GM12878 (cell line): ENCODE measurements around the gene RBM19. TPM values are rescaled to one million over a fixed set of nuclear protein-coding genes. Genes with fewer than 3 reads are reported as not detected.

Experiments
- BHLHE40 ChIP-seq, 2 experiments: fragments of 450-650 bp in 1 of 2; IDR thresholded peaks; 2 replicates each; pipeline ENCODE4 v1.6.1; 2011 to 2017; ENCODE audit warnings: low read depth in 2 of 2, borderline replicate concordance in 1 of 2, improper control_type of control experiment in 1 of 2, low read length in 1 of 2, mild to moderate bottlenecking in 1 of 2
- CREB1 ChIP-seq: IDR thresholded peaks from 2 replicates; pipeline ENCODE4 v1.6.1; 2012; ENCODE audit warnings: low read depth, mild to moderate bottlenecking, inconsistent platforms
- FOXK2 ChIP-seq: fragments of 450-650 bp; IDR thresholded peaks from 2 replicates; pipeline ENCODE4 v1.6.1; 2017; ENCODE audit warnings: mild to moderate bottlenecking, moderate library complexity
- GABPA ChIP-seq: IDR thresholded peaks from 2 replicates; pipeline ENCODE4 v1.6.1; 2014; ENCODE audit warnings: antibody characterized with exemption, low read depth, mild to moderate bottlenecking, inconsistent platforms
- GATAD2B ChIP-seq: fragments of 450-650 bp; conservative IDR thresholded peaks from 2 replicates; pipeline ENCODE4 v1.6.1; 2017; ENCODE audit warnings: low read depth, mild to moderate bottlenecking, moderate library complexity
- HSF1 ChIP-seq: fragments of 150-350 bp; IDR thresholded peaks from 2 replicates; pipeline ENCODE4 v1.6.1; 2014; ENCODE audit warnings: mild to moderate bottlenecking, low read depth, low read length
- MEF2B ChIP-seq: fragments of 450-650 bp; IDR thresholded peaks from 2 replicates; pipeline ENCODE4 v1.6.1; 2018; ENCODE audit warnings: mild to moderate bottlenecking, moderate library complexity; ENCODE audit not compliant: partially characterized antibody, poor library complexity, severe bottlenecking
- NBN ChIP-seq: fragments of 450-650 bp; IDR thresholded peaks from 2 replicates; pipeline ENCODE4 v1.6.1; 2016
- NFIC ChIP-seq: IDR thresholded peaks from 2 replicates; pipeline ENCODE4 v1.6.1; 2012; ENCODE audit warnings: low read depth, mild to moderate bottlenecking, inconsistent platforms, low read length, moderate library complexity
- NKRF ChIP-seq: fragments of 450-650 bp; conservative IDR thresholded peaks from 2 replicates; pipeline ENCODE4 v1.6.1; 2017; ENCODE audit warnings: mild to moderate bottlenecking, moderate library complexity
- NR2C1 ChIP-seq: fragments of 450-650 bp; IDR thresholded peaks from 2 replicates; pipeline ENCODE4 v1.6.1; 2017; ENCODE audit warnings: antibody characterized with exemption, mild to moderate bottlenecking, moderate library complexity
- POU2F2 ChIP-seq: IDR thresholded peaks from 3 replicates; pipeline ENCODE4 v1.6.1; 2011; ENCODE audit warnings: low read depth, mild to moderate bottlenecking, low read length, borderline replicate concordance
- RAD21 ChIP-seq: IDR thresholded peaks from 2 replicates; pipeline ENCODE4 v1.6.1; 2011; ENCODE audit warnings: mild to moderate bottlenecking, low read depth, low read length, moderate library complexity; ENCODE audit not compliant: insufficient read depth
- RAD51 ChIP-seq: fragments of 450-650 bp; IDR thresholded peaks from 2 replicates; pipeline ENCODE4 v1.6.1; 2016; ENCODE audit warnings: moderate library complexity, mild to moderate bottlenecking, inconsistent platforms
- RB1 ChIP-seq: fragments of 450-650 bp; formaldehyde crosslinking; IDR thresholded peaks from 2 replicates; pipeline ENCODE4 v1.6.1; 2017; ENCODE audit warnings: mild to moderate bottlenecking, borderline replicate concordance
- SIX5 ChIP-seq: IDR thresholded peaks from 2 replicates; pipeline ENCODE4 v1.6.1; 2011; ENCODE audit warnings: mild to moderate bottlenecking, low read depth, low read length, moderate library complexity; ENCODE audit not compliant: severe bottlenecking
- STAT1 ChIP-seq: fragments of 450-650 bp; conservative IDR thresholded peaks from 2 replicates; pipeline ENCODE4 v1.6.1; 2014; ENCODE audit warnings: antibody characterized with exemption, mild to moderate bottlenecking
- WRNIP1 ChIP-seq: IDR thresholded peaks from 2 replicates; pipeline ENCODE4 v1.6.1; 2011; ENCODE audit warnings: low read depth, low read length, improper control_type of control experiment, borderline replicate concordance
- YY1 ChIP-seq: IDR thresholded peaks from 2 replicates; pipeline ENCODE4 v1.6.1; 2011; ENCODE audit warnings: low read depth, mild to moderate bottlenecking, low read length
- polyA plus RNA-seq, 11 experiments: library from polyadenylated mRNA; depleted of rRNA in 4 of 11; unstranded in 6 of 11; stranded (reverse) in 5 of 11; fragments of >200 nt; fragmentation: Nextera tagmentation in 4 of 11; fragmentation: Illumina TruSeq in 1 of 11; extraction: Ambion mirVana in 4 of 11; extraction: Trizol in 1 of 11; gene quantifications; 1 replicate in 1 of 11; 2 replicates in 10 of 11; pipeline versions ENCODE4 v1.2.1 to v1.2.3, GENCODE V29; 2011 to 2016; ENCODE audit warnings: inconsistent platforms in 2 of 11, missing spikeins in 2 of 11, low read depth in 1 of 11
- total RNA-seq, 4 experiments: library from RNA; depleted of rRNA in 3 of 4; stranded (reverse); fragments of >200 nt in 3 of 4; fragmentation: Illumina TruSeq in 1 of 4; extraction: Trizol in 1 of 4; gene quantifications; 2 replicates each; pipeline versions ENCODE4 v1.2.1 to v1.2.3, GENCODE V29; 2013 to 2021
- TF ChIP-seq, protein P1 (sequence below): IDR thresholded peaks from 2 replicates; pipeline ENCODE4 v1.6.1; 2012; ENCODE audit warnings: mild to moderate bottlenecking, low read depth, low read length
- TF ChIP-seq, protein P2 (sequence below): IDR thresholded peaks from 2 replicates; pipeline ENCODE4 v1.6.1; 2011; ENCODE audit warnings: borderline replicate concordance, low read depth, mild to moderate bottlenecking, moderate library complexity, low read length; ENCODE audit not compliant: insufficient read depth, poor library complexity, severe bottlenecking

Gene RBM19
- total and polyA plus RNA-seq, 10 of the 15 experiments (the other 5 are each of a cell fraction or from before 2014, with no cell fraction given) = 4.2 to 42.9 (median 28.4) TPM

GRCh38 chr12:113965951-113966797, at the start of gene RBM19 (continued):
- peak; percentile 54; the same call in 1 of the 2 replicates for TF ChIP-seq NFIC
- peak; percentile 60 to 86; a peak in 3 of 4 replicates for TF ChIP-seq BHLHE40 (IDR thresholded peaks at IDR 0.05; ENCODE audit: borderline replicate concordance in 1 of 2, low read depth in 2 of 2, low read length in 1 of 2)
- TF ChIP-seq NKRF = peak; percentile 99
- TF ChIP-seq YY1 = peak; percentile 99
- TF ChIP-seq POU2F2 = peak; percentile 9; the same call in 2 of the 3 replicates
- TF ChIP-seq, protein P1, sequence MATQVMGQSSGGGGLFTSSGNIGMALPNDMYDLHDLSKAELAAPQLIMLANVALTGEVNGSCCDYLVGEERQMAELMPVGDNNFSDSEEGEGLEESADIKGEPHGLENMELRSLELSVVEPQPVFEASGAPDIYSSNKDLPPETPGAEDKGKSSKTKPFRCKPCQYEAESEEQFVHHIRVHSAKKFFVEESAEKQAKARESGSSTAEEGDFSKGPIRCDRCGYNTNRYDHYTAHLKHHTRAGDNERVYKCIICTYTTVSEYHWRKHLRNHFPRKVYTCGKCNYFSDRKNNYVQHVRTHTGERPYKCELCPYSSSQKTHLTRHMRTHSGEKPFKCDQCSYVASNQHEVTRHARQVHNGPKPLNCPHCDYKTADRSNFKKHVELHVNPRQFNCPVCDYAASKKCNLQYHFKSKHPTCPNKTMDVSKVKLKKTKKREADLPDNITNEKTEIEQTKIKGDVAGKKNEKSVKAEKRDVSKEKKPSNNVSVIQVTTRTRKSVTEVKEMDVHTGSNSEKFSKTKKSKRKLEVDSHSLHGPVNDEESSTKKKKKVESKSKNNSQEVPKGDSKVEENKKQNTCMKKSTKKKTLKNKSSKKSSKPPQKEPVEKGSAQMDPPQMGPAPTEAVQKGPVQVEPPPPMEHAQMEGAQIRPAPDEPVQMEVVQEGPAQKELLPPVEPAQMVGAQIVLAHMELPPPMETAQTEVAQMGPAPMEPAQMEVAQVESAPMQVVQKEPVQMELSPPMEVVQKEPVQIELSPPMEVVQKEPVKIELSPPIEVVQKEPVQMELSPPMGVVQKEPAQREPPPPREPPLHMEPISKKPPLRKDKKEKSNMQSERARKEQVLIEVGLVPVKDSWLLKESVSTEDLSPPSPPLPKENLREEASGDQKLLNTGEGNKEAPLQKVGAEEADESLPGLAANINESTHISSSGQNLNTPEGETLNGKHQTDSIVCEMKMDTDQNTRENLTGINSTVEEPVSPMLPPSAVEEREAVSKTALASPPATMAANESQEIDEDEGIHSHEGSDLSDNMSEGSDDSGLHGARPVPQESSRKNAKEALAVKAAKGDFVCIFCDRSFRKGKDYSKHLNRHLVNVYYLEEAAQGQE = no peak
- TF ChIP-seq STAT1 = 0 out of 2 replicates have a peak, but pooled peaks have one; percentile 50
- TF ChIP-seq WRNIP1 = no peak
- TF ChIP-seq GATAD2B = no peak
- TF ChIP-seq MEF2B = peak; percentile 48
- peak; percentile 75 for TF ChIP-seq CREB1
- TF ChIP-seq, protein P2, sequence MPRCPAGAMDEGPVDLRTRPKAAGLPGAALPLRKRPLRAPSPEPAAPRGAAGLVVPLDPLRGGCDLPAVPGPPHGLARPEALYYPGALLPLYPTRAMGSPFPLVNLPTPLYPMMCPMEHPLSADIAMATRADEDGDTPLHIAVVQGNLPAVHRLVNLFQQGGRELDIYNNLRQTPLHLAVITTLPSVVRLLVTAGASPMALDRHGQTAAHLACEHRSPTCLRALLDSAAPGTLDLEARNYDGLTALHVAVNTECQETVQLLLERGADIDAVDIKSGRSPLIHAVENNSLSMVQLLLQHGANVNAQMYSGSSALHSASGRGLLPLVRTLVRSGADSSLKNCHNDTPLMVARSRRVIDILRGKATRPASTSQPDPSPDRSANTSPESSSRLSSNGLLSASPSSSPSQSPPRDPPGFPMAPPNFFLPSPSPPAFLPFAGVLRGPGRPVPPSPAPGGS = no peak
- no peak for TF ChIP-seq HSF1
- peak; percentile 25 for TF ChIP-seq SIX5
- peak; percentile 70; the same call in 1 of the 2 replicates for TF ChIP-seq NBN
- no peak for TF ChIP-seq RB1
- peak; percentile 97 for TF ChIP-seq RAD51
- TF ChIP-seq NR2C1 = peak; percentile 85
- TF ChIP-seq GABPA = peak; percentile 23; the same call in 1 of the 2 replicates
- peak; percentile 72 for TF ChIP-seq FOXK2
- TF ChIP-seq RAD21 = peak; percentile 47
